ENCODE data around the gene ALDH3B2.
A peak's percentile ranks its signal among the peaks of the same experiment; 100 is the strongest.
"Not testable (repeated sequence)": the region's sequence is repeated elsewhere in the genome, so short reads cannot be mapped to it uniquely, and the experiment has no call there.

The ALDH3B2 gene

DNA sequence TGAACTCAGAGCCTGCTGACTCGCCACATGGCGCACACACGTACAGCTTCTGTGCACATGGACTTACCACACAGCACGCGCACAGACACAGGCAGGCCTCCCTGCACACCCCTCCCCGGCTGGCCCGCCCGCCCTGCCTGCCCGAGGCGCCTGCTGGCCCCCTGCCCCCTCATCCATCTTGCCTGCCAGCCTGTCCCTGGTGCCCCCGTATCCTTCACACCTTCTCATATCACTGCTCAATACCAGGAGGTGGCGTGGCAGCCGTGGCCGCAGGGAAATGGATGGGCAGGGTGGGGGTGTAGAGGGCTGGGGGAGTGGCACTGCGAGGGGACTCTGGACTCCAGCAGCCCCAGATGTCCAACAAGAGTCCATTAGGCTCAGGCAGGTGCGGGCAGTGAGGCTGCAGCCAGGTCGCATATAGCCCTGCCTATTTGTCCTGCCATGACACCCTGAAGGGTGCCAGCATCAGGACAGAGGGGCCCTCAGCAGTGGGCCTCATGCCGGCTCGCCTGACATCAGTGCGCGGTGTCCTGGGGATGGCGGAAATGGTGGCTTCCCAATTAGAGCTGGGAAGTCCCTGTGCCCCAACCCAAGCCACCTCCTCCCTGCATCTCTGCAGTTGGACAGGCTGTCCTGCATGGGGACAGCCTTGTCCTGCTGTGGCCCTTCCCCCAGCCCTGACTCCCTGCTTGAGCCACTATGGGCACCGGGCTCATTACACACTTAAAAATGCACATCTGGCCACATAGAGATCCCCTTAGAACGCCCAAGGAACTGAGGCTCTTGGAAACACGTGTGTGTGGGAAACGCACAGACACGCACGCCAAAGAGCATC, 32.9 kb downstream of the ALDH3B2 start:
- no peak for DNase-seq

DNA sequence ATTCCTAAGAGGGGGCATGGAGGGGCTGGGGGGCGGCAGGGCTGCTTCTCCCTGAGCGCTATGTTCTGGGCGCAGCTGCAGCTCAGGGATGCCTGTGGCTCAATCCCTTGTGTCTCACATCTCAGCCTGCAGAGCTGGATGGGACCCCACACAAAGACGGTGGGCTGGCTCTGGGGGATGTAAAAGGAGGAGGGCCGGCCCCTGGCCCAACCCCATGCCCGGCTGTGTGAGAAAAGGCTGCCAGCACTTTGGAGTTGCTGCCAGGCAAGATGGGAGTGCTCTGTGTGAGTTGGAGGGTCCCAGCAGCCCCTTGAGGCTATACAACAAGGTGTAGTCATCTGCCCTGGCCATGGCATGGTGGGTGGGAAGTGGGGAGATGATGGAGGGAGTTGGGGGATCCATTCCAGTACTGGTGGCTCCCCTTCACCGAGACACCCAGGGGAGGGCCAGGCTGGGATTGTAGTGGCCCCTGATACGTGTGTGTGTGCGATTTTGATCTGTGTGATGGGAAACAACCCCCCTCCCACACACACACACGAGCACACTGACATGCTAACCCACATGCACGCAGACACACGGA, 33.6 kb downstream of the ALDH3B2 start:
- no peak for DNase-seq

DNA sequence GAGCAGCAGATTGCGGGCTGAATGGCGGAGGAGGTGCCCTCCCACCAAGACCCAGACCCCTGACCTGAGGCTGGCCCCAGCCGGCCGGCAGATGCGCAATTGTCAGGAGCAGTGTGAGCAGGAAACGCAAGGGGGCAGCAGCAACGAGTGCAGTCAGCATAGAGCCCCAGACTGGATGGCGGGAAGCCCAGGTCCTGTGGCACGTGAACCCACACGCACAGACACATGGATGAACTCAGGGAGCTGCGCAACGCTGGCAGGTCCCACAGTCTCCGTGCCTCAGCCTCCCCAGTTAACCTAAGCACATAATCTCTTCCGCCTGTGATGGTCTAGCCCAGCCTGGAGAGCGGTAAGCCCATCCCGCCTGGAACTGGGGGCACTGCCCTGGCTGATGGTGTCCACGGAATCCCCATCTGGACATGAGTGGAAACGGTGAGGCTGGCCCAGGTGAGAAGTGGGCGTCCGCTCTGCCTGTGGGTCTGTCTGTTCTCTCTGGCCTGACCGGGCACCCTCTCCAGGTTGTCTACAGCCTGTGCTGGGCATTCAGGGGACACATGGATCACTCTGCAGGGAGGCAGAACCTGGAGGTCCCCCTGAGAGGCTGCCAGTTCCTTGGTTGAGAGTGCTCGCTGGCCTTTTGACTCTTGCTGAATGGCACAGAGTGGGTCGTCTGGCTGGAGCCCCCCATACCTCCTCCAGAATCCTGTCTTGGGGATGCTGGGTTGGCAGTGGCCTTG, 34.2 kb downstream of the ALDH3B2 start:
- DNase-seq: peak; percentile 38

DNA sequence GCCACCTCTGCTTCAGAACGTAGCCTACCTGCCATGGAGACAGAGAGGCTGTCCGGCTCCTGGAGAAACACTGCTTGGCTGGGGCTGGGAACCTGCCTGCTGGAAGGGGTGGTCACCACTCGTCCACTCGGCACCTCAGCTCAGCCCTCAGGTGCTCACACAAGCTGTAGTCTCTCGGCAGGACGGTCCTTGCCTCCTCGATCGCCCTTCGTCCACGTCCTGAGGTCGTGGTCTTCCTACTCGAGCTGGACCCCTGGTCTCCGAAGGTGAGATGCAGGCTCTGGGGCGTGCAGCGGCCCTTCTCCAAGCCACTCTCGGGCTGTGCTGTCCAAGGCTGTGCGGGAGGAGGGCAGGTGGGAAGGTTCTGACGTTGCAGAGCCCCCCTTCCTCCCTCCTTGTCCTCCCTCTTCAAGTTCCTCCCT, 35.0 kb downstream of the ALDH3B2 start, which contains the start of gene TBX10:
Gene TBX10 (minus strand): TSS at position 326 of the 422 bp plus-strand sequence. CDS start 291 bp downstream, at position 35.
- no peak for DNase-seq

DNA sequence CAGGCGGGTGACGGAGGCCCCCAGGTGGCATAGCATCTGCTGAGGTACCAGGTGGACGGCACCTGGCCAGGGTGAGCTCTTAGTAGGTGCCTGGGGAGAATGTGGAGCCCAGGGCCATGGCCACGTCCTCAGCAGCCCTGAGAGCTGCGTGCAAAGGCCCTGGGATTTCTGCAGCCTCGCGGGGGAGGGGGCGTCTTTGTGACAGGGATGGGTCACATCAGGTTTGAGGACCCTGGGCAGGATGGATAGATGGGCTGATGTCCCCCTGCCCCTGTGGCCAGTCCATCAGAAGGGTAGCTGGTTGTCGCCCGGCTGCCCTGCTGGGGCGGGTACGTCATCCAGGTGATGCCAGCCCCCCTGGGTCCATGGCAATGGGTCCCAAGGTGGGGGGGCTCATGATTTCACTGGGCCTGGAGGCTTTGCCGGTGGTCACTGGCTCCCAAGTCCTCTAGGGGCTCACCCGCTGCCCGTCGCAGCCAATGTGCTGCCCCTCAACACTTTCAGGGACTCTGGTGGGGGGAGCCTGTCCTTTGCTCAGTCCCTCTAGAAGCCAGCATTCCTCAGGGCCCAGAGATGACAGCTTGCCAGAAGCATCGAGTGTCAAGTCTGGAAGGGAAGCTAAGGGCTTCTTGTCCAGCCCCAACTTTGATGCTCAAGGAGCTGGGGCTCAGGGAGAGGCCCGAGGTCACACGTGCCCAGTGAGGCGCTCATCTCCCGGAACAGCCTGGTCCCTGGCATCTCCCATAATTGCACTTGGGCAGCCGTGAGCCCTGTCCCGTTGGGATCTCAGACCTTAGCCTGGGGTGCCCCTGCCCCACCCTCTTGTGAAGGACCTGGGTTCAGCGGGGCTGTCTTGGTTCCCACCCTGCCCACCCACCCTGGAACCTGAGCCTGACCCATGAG, 35.6 kb downstream of the ALDH3B2 start:
- DNase-seq: no peak

DNA sequence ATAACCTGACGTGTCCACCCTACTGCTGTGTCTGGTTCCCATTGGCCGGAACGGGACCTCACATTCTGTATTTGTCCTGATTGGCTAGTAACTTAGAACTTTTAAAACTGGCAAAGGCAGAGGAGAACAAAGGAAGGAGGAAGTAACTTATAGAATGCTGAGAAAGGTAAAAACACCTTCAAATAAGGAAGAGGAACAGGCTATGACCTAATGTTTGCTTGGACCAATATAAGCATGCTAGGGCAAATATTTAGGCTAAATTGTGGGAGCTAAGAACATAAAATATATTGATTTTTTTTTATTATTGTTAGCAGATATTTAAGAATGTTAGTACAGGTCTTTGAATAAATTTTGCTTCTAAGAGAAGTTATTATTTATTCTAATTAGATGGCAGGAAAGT, 37.0 kb downstream of the ALDH3B2 start:
- not testable (repeated sequence) for DNase-seq

DNA sequence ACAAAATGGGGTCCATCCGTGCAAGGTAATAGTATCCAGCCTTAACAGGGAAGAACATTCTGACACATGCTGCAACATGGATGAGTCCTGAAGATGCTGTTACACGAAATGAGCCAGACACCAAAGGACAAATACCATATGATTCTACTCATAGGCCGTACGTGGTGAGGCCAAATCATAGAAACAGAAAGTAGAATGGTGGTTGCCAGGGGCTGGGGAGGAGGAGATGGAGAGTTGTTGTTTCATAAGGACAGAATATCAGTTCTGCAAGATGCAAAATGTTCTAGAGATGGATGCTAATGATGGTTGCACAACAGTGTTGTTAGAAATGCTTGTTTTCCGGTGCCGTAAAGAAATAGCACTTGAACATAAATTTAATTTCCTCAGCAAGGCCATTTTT, 37.5 kb downstream of the ALDH3B2 start:
- no peak for DNase-seq

DNA sequence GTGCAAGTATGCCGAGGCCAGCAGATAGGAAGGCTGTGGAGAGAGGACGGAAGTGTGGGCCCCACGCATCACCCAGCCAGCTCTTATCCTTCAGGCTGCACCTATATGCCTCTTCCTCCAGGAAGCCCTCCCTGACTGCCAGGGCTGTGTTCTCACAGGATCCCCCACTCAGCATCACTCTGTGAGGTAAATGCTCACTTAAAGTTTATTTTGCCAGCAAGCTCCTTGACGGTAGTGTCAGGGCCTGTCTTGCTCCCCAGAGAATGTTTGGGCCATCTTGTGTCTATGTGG, 39.2 kb downstream of the ALDH3B2 start:
- DNase-seq: no peak

DNA sequence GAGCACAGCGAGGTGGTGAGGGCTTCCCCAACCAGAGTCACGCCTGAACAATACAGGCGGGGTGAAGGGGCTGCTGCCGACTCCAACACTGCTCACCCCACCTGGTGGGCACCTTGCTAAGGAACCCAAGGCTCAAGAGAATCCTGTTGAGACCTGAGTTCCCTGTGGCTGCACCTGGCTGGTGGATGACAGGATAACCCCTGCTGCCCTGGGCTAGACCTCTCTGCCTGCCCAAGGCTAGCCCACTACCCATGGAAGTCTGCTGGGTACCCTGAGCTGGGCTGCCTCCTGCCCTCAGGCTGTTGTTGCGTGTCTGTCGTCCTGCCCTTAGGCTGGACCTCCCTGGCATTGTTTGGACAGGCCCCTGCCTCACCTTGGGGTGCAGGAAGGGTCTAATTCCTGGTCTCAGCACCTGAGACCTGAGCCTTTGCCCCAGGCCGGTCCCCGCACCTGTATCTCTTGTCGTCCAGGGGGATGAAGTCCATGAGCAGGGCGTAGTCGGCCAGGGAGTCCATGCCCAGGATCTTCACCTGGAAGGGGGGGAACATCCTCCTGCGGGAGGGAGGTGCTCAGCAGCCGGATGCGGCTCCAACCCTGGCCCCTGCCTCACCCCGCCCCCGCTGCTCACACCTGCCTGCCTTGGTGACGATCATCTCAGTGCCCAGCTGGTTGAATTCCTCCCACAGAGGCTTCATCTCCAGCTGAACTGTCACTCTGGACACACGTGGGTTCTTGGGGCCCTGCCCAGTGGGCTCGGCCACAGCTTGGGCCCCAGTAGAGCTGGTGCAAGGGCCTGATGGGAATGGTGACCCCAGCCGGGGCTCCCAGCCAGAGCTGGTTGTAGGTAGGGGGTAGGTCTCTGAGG, 39.8 kb downstream of the ALDH3B2 start:
- no peak for DNase-seq

DNA sequence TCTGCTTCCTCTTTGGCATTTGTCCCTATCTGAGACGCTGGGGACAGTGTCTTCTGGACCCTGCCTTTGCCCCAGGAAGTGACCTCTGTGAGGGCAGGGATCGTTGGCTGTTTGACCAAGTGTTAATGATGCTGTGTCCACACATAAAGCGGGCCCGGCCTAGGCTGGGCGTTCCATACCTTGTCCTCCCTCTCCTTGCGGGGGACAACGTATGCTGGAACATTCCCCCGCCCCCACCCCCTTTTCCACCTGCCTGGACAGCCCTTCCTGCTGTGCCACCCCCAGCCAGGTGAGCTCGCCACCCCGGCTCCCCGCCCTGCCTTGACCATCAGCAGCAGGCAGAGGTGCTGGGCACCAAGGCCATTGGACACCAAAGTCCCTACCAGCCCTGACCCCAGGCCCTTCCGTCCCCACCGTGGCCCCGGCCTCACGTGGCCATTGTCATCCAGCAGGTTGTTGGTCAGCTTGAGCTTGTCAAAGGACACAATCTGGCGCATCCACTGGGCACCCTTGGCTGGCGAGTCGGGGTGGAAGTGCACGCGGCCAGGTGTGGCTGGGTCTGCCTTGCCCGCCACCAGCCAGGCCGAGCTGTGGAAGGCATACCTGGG, 40.6 kb downstream of the ALDH3B2 start:
- no peak for DNase-seq

DNA sequence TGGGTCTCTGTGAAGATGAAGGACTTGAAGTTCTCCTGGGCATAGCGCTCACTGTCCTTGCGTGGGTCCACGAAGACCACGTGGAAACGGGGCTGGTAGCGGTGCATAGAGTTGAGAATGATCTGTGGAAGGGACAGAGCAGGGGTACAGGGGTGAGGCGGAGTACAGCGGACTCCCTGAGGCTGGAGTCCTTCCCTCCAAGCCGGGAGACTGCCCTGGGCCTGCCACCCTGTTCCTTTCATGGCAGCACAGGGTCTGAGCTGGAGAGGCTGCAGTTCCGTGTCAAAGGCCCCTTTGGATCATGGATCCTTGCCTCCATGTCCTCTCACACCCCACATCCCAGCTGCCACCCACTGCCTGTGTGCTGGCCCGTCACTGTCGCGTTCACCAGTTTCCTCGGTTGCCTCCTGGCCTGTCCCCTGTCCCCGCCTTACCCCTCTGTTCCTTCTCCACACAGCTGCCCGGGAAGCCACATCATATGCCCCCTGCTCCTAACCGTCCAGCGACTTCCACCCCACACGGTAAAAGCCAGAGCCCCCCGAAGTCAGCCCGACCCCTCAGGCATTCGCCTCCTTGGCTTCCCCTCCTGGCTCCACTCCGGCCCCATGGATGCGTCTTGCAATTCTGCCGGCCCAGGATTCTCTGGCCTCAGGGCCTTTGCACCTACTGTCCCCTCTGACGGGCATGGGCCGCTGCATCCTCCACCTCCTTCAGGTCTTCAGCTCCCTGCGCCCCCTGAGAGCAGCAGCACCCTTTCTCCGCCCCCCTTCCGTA, 41.3 kb downstream of the ALDH3B2 start:
- DNase-seq: no peak

DNA sequence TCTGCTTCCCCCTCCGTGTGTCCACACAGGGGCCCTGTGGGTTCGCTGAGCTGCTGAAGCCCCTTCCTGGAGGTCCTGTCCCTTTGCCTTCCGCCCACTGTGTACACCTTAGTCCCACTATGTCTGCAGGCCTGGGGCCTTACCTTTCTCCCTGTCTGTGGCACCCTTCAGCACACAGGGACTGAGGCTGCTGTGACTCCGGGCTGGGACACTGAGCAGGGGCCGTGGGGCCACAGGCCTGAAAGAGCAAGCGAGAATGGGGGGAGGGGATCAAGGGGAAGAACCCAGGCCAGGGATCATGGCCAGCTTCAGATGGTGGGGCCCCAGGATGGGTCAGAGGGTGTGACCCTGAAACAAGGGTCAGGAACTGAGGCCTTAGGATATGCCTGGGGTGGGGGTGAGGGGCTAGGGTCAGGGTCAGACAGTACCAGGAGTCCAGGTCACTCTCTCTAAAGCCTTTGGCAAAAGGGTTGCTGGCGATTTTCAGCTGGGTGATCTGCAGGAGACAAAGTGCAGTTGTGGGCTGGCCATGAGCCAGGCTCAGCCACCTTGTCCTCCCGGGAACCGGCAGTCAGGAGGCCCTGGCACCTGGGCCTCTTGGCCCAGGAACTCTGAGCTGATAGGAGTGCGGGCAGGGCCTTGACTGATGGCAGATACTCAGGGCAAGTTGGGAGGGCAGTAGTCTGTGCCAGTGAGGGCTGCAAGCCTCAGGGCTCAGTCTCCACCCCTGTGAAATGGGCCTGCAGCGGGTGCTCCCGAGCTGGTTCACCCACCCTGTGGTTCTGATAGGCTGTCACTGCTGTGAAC, 42.0 kb downstream of the ALDH3B2 start:
- DNase-seq: no peak

DNA sequence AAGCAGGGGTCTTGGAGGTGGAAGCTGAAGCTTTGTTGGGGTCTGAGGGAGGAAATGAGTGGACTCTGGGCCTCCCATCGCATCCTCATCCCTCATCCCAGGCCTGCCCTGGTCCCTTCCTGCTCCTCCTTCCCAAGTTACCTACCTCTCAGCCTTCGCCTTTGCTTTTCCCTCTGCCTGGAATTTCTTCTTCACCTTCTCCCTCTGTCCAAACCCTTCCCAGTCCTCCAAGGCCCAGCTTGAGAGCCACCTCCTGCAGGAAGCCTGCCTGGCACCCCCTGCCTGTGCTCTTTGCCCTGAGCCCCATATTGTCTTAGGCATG, 42.6 kb downstream of the ALDH3B2 start:
- no peak for DNase-seq

DNA sequence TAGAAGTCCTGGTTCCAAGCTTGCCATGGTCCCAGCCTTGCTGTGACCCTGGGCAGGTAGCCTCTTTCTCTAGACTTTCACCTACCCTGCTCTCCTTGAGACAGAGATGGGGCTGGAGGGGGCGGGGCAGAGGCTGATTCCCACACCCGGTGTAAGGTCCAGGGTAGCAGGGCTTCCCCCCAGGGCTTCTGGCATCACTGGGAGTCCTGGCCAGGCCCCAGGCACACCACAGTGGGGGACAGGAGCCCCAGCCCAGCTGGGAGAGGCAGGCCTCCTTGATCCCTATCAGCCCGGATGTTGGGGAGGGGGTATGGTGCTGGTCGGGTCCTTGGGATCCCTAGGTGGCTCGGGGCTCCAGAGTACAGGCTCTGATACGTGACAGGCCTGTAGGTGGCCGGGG, 43.0 kb downstream of the ALDH3B2 start:
- no peak for DNase-seq

DNA sequence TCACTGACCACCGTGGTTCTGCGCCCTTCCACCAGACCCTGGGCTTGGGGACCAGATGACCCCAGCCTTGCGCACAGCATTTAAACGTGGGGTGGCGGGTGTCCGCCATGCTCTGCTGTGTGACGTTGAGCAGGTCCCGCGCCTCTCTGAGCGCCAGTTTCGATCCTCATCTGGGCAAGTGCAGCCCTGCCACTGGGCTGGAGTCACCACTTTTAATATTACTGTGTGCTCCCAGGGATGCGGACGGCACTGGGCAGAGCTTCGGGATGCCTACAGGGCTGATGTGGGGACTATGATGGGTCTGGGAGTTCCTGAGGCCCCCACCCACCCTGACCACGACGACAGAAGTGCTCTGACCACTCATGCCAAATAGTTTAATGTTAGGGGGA, 43.5 kb downstream of the ALDH3B2 start:
- no peak for DNase-seq

DNA sequence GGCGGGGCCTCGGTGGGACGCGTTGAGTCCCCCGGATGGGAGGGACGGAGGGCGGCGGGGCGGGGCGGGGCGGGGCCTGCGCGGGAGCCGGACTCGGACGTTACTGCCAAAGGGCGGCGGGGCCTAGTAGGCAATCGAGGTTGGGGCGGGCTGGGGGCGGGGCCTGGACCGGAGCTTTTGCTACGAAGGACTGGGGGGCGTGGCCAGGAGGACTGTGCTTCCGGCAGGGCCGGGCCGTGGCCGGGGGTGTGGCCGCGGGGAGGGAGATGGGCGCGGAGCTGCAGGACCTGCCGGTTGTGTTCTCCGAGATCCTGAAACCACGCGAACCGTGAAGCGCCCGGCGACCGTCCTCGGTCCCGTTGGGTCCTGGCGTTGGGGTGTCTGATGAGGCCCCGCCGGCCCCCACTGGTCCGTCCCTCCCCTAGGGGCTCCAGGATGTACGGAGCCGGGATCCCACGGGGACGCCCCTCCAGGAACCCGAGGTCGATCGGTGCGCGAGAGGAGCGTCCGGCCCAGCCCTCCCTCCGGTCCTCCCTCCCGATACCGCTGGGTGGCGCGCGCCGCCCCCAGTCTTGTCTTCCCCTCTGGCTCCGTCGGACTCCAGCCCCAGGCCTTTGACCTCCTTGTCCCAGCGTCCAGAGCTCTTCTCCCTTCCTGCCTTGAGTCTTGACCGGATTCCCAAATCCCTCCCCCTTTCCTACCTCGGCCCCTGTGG, 44.0 kb downstream of the ALDH3B2 start:
- DNase-seq: peak; percentile 89

DNA sequence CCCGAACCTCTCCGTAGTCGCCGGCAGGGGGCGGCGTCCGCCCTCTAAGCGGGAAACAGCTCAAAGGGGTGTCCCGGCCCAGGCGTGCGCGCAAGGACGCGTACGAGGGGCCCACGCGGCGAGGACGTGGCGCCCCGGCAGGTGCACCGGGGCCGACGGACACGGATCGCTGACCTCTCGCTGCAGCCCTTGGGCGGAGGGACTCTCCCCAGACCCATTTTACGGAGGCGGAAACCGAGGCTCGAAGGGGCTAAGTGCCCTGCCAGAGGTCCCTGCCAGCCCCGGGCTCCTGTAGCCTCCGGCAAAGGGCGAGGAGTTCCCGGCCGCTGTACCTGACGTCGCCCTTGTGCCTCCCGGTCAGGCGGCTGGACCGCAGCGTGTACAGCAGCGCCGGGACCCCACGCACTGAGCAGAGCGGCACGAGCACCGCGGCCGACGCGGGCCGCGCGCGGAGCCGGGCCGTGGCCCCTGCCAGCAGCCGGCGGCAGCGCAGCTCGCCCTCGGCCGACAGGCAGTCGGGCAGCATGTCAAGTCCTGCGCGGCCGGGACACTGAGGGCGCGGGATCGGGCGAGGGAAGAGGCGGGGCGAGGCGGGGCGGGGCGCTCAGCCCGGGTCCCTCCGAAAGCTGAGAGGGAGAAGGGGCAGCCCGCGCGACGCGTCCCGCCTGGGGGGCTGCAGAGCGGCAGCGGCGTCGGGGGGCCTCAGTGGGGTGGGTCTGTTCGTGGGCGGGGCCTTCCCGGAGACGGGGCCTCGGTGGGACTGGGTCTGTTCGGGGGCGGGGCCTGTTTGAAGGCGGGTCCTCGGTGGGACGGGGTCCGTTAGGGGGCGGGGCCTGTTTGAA, 44.8 kb downstream of the ALDH3B2 start, which contains the start of gene NUDT8:
Gene NUDT8 (minus strand): TSS at position 552 of the 842 bp plus-strand sequence. CDS start 26 bp downstream, at position 526.
- DNase-seq: peak; percentile 92

Data from effector CD4-positive, alpha-beta T cell (primary cell).